Astrocyte of the spinal cord (primary cell): Measurements from ENCODE around the gene AP3S1.

Source experiments
- DNase-seq: peaks from one replicate; pipeline ENCODE4 v3.0.0; 2011; ENCODE audit warnings: low read depth, low spot score
- H3K4me3 ChIP-seq: 2 replicates; pipeline ENCODE4 v1.5.1; 2011; ENCODE audit warnings: low read depth, mild to moderate bottlenecking, low read length, moderate library complexity
- in situ Hi-C: cut with HindIII; loops from 2 replicates; pipeline ENCODE4 v1.10.0; 2017; ENCODE audit warnings: low sequenced_read_pairs
- TF ChIP-seq, protein P1 (sequence below): IDR thresholded peaks from 2 replicates; pipeline ENCODE4 v1.5.1; 2012; ENCODE audit warnings: low read depth, mild to moderate bottlenecking, low read length, inconsistent platforms

AP3S1 gene

DNA sequence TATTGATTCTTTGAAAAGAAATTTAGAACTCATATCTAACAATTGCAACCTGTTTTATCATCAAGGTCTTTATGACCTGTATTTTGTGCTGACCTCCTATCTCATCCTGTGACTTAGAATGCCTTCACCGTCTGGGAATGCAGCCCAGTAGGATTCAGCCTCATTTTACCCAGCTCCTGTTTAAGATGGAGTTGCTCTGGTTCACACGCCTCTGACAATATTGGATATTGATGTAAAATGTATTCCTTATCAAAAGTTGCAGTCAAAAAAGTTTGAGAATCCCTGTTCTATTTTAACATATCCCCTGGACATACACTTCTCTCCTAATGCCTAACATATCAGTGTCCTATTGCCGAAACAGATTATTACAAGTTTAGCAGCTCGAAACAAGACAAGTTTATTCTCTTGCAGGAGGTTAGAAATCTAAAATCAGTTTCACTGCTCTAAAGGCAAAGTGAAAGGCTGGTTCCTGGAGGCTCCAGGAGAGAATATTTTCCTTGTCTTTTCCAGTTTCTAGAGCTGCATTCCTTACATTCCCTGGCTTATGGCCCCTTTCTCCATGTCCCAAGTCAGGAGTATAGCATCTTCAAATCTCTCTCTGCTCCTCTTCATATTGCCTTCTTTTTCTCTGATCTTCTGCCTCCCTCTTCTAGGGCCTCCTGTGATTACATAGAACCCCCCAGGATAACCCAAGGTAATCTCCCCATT, 89.0 kb downstream of the AP3S1 start:
- in situ Hi-C loops = no loop called here
- TF ChIP-seq, protein P1, sequence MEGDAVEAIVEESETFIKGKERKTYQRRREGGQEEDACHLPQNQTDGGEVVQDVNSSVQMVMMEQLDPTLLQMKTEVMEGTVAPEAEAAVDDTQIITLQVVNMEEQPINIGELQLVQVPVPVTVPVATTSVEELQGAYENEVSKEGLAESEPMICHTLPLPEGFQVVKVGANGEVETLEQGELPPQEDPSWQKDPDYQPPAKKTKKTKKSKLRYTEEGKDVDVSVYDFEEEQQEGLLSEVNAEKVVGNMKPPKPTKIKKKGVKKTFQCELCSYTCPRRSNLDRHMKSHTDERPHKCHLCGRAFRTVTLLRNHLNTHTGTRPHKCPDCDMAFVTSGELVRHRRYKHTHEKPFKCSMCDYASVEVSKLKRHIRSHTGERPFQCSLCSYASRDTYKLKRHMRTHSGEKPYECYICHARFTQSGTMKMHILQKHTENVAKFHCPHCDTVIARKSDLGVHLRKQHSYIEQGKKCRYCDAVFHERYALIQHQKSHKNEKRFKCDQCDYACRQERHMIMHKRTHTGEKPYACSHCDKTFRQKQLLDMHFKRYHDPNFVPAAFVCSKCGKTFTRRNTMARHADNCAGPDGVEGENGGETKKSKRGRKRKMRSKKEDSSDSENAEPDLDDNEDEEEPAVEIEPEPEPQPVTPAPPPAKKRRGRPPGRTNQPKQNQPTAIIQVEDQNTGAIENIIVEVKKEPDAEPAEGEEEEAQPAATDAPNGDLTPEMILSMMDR = no peak
- H3K4me3 ChIP-seq = no peak overlapping the region
- DNase-seq = no peak

DNA sequence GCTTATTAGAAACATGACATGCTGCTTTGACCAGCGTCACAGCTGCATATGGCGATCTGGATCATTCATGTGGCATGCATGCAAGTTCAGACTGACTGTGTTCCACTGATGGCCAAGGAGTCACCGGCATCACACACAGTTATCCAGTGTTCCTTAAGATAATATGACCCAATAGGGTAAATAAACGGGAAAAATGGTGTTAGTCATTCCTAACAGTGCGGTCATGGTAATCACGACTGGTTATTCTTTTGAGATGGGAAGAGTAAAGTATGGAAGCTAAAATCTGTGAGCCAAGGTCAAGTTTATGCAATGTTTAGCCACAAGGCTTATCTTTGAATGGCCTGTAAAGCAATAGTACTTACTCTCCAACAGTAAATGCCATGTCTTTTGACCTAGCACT, 91.3 kb downstream of the AP3S1 start:
- DNase-seq = no peak
- no peak overlapping the region for H3K4me3 ChIP-seq
- in situ Hi-C loops = no loop called here
- TF ChIP-seq, protein P1 = no peak

DNA sequence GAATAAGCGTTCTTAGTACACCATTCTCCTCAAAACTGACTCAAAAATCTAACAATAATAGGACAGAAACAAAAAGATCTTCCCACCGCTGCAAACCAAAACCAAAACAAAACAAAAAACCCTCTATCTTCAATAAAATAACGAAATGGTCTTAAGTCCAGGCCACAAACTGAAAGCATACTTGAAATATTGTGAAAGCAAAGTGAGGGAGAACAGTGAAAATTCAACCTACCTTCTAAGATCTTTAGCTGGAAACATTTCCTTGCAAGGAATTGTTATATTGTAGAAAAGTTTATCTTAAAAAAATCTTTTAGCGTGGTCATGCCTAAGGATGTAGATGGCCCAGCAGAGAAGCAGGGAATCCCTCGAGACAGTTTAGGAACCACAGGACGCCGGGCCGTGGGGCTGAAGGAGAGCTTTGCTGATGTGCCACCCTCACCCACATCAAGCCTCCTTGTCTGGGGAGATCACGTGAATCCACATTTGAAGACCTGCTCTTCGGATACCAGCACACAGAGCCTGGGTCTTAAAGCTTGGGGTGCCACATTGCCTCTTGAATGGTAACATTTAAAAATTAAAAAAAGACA, 92.7 kb downstream of the AP3S1 start:
- TF ChIP-seq, protein P1 = no peak
- no peak overlapping the region for H3K4me3 ChIP-seq
- no peak for DNase-seq
- in situ Hi-C loops = no loop called here

DNA sequence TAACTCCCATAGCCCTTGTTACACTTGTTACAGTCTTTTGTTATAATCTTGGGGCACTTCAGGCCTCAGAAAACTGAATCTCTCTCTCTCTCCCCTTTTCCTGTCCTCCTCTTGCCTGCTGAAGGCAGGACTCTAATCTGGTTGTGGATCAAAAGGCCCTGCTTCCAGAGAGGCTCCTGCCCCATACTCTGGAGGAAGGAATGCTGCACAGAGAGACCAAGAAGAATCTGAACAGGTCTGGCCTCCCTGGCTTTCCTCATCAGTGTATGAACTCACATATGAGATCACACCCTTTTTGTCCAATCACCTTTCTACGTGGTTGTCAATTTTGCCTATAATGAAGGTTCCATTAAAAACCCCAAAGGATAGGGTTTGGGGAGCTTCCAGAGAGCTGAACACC, 94.3 kb downstream of the AP3S1 start:
- TF ChIP-seq, protein P1 = no peak
- in situ Hi-C loops = no loop called here
- no peak overlapping the region for H3K4me3 ChIP-seq
- no peak for DNase-seq

DNA sequence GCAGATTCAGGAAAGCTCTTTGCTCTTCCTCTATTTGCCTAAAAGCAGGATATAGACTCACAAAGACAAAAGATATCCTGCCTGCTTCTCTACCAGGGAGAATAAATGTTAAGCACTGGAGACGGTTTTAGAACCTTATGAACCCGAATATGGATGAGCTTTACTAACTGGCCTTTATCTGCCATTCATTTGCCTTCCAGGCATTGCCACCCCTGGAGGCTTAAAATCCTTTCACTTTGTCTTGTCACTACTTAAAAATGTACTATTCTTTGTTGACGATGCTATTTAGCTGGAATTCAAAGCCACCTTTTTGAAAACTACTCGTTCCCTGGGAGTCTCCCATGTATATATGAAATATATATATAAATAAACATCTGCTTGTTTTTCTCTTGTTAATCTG, 97.3 kb downstream of the AP3S1 start:
- in situ Hi-C loops = no loop called here
- H3K4me3 ChIP-seq = no peak overlapping the region
- DNase-seq = no peak
- TF ChIP-seq, protein P1 = no peak

DNA sequence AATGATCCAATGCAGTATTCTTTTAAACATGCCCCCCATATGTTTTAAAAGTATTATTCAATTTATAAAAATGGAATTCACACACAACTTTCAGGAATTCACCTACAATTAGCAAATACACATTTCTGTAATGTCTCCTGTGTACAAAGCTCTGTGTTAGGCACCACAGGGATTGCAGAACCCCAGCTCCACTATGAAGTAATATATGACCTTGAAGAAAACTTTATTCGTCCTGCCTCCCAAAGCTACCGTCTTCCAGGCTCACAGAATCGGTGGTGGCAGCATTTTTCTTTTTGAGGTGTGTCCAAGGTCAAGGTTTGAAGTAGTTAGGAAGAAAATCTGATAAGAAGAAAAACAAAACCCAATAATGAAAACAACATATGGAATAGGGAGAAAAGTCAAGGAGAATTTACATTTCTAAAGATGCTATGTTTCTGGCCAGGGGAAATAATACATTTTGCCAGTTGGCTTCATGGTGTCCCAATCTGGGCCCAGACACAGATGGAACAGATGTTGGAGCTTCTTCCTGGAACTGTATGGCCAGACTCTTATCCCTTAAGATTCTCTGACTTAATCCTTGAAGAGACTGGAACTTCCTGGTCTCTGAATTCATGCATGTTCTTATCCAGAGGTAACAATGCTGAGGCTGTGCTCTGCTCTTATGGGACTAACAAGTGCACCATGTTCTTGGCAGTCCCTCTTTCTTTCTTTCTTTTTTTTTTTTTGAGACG, 98.5 kb downstream of the AP3S1 start:
- in situ Hi-C loops = no loop called here
- DNase-seq = no peak
- no peak overlapping the region for H3K4me3 ChIP-seq
- TF ChIP-seq, protein P1 = no peak
